T-cell (primary cell): ENCODE results near the gene SLC6A11. TPM values are rescaled to one million over a fixed set of nuclear protein-coding genes. Genes with fewer than 3 reads are reported as not detected.

ENCODE experiments used
- ATAC-seq, 4 experiments: fragments of 200-7000 bp in 3 of 4; fragments of 150-1000 bp in 1 of 4; cut with Tn5 transposase; replicated peaks in 1 of 4; 1 replicate in 3 of 4; 2 replicates in 1 of 4; pipeline ENCODE4 v1.10.0; 2021; ENCODE audit warnings: moderate library complexity in 3 of 4, mild to moderate bottlenecking in 2 of 4, moderate number of reproducible peaks in 1 of 4
- CTCF ChIA-PET, 2 donors: fragments of 300-600 bp; sonication (Branson Sonifier 250); formaldehyde crosslinking; loops; one replicate each; lab custom pipeline; 2022; ENCODE audit warnings: antibody characterized with exemption in 2 of 2; lab: Charles Lee
- POLR2A ChIA-PET, 2 donors: fragments of 300-600 bp; sonication (Branson Sonifier 250); formaldehyde crosslinking; loops; one replicate each; lab custom pipeline; 2022; ENCODE audit warnings: antibody characterized with exemption in 2 of 2; lab: Charles Lee
- DNase-seq, 35 experiments: peaks; one replicate each; pipeline versions ENCODE4 v3.0.0 to v3.0.0-alpha.2; 2013 to 2023
- H3K27ac ChIP-seq: one replicate; pipeline ENCODE4 v1.5.1; 2013; ENCODE audit warnings: low read length
- H3K27me3 ChIP-seq, 2 experiments: replicated peaks in 1 of 2; 1 replicate in 1 of 2; 2 replicates in 1 of 2; pipeline versions ENCODE4 v1.6.1 to v1.7.0; 2013; ENCODE audit warnings: low read length in 1 of 2, mixed read lengths in 1 of 2; ENCODE audit not compliant: control insufficient read depth in 2 of 2, insufficient read depth in 2 of 2; ENCODE audit errors: extremely low read depth in 1 of 2
- H3K36me3 ChIP-seq, 2 donors: 1 replicate in 1 of 2; 2 replicates in 1 of 2; pipeline versions ENCODE4 v1.6.1 to v1.7.0; 2013; ENCODE audit warnings: low read length in 1 of 2; ENCODE audit not compliant: control insufficient read depth in 2 of 2, insufficient read depth in 1 of 2; ENCODE audit errors: extremely low read depth in 1 of 2
- H3K4me1 ChIP-seq, 2 experiments: 1 replicate in 1 of 2; 2 replicates in 1 of 2; pipeline versions ENCODE4 v1.6.1 to v1.7.0; 2013; ENCODE audit warnings: low read length in 2 of 2, mixed read lengths in 1 of 2; ENCODE audit not compliant: insufficient read depth in 2 of 2, control insufficient read depth in 1 of 2; ENCODE audit errors: extremely low read depth in 1 of 2
- H3K4me3 ChIP-seq, 2 donors: 1 replicate in 1 of 2; 2 replicates in 1 of 2; pipeline versions ENCODE4 v1.5.1 to v1.7.0; 2013; ENCODE audit warnings: mild to moderate bottlenecking in 2 of 2, low read length in 1 of 2, moderate library complexity in 1 of 2; ENCODE audit not compliant: control insufficient read depth in 1 of 2; ENCODE audit errors: extremely low read depth in 1 of 2
- H3K9me3 ChIP-seq: 2 replicates; pipeline ENCODE4 v1.7.0; 2013
- H3K27ac Mint-ChIP-seq, 2 donors: one replicate each; pipeline ENCODE4 v1.8.0; 2020 to 2021; ENCODE audit warnings: mild to moderate bottlenecking in 2 of 2, mixed read lengths in 2 of 2
- H3K27me3 Mint-ChIP-seq, 2 donors: one replicate each; pipeline ENCODE4 v1.8.0; 2021 to 2022; ENCODE audit warnings: mixed read lengths in 2 of 2
- H3K36me3 Mint-ChIP-seq: one replicate; pipeline ENCODE4 v1.8.0; 2021; ENCODE audit warnings: mixed read lengths
- H3K4me1 Mint-ChIP-seq, 3 donors: one replicate each; pipeline ENCODE4 v1.8.0; 2020 to 2022; ENCODE audit warnings: mixed read lengths in 3 of 3, mild to moderate bottlenecking in 1 of 3
- H3K4me3 Mint-ChIP-seq, 3 donors: one replicate each; pipeline ENCODE4 v1.8.0; 2020 to 2022; ENCODE audit warnings: mild to moderate bottlenecking in 3 of 3, mixed read lengths in 3 of 3, moderate library complexity in 3 of 3
- H3K9me3 Mint-ChIP-seq, 3 donors: one replicate each; pipeline ENCODE4 v1.8.0; 2020 to 2022; ENCODE audit warnings: mixed read lengths in 3 of 3
- WGBS: methylation state at CpG from one replicate; pipeline ENCODE4 v1.1.5; 2013; ENCODE audit warnings: missing lambda C conversion rate; ENCODE audit not compliant: insufficient coverage; 5-methylcytosine and 5-hydroxymethylcytosine counted together
- total RNA-seq, 35 experiments: library from RNA in 6 of 35; stranded (reverse) in 6 of 35; fragments of 120-200 nt in 1 of 35; gene quantifications; one replicate each; pipeline versions ENCODE4 v1.2.1 to v1.2.4 and lab custom pipeline; 2013 to 2026

Gene SLC6A11
- total RNA-seq, 5 donors from 2014 or later (not counting 1 experiment from before 2014, with no cell fraction given) = not detected

GRCh38 chr3:10883478-10884234 is 67.6 kb downstream of the SLC6A11 start:
- H3K4me3 Mint-ChIP-seq = no peak overlapping the region
- H3K27ac ChIP-seq = no peak overlapping the region
- WGBS = 100% methylated on average over 3 of the region's 7 CpGs
- H3K36me3 Mint-ChIP-seq = no peaks in the 10 kb centered on the region
- H3K9me3 Mint-ChIP-seq = peaks cover 0 to 8% (median 0%) of the 10 kb centered on the region in 3 donors
- H3K4me1 Mint-ChIP-seq = no peaks in the 10 kb centered on the region
- H3K27ac Mint-ChIP-seq = no peak overlapping the region
- ChIA-PET POLR2A (no interaction called here), CTCF (no interaction called here)
- ATAC-seq (no peak), DNase-seq (no peak)
- no peaks in the 10 kb centered on the region for H3K4me1 ChIP-seq
- no peaks in the 10 kb centered on the region for H3K36me3 ChIP-seq
- H3K4me3 ChIP-seq = no peak overlapping the region
- peaks cover 17 to 25% of the 10 kb centered on the region in 2 donors for H3K27me3 Mint-ChIP-seq
- no peaks in the 10 kb centered on the region for H3K9me3 ChIP-seq
- H3K27me3 ChIP-seq = peaks cover 0 to 23% of the 10 kb centered on the region in 2 experiments

GRCh38 chr3:10887015-10887414 is 71.0 kb downstream of the SLC6A11 start:
- Histone ChIP-seq H3K9me3 (no peaks in the 10 kb centered on the region), H3K4me3 (no peak overlapping the region), H3K27me3 (peaks cover 0 to 12% of the 10 kb centered on the region in 2 experiments), H3K36me3 (no peaks in the 10 kb centered on the region), H3K4me1 (no peaks in the 10 kb centered on the region), H3K27ac (no peak overlapping the region)
- ChIA-PET POLR2A (no interaction called here), CTCF (no interaction called here)
- Mint-ChIP-seq H3K36me3 (no peaks in the 10 kb centered on the region), H3K27ac (no peak overlapping the region), H3K4me1 (no peaks in the 10 kb centered on the region), H3K27me3 (peaks cover 6 to 19% of the 10 kb centered on the region in 2 donors), H3K9me3 (peaks cover 6 to 12% (median 11%) of the 10 kb centered on the region in 3 donors), H3K4me3 (no peak overlapping the region)
- DNase-seq (no peak), ATAC-seq (no peak)
- WGBS = 78% methylated on average over 1 of the region's 1 CpG

GRCh38 chr3:10888518-10889090 is 72.6 kb downstream of the SLC6A11 start:
- H3K4me1 ChIP-seq = no peaks in the 10 kb centered on the region
- Mint-ChIP-seq H3K4me3 (no peak overlapping the region), H3K27me3 (peaks cover 11 to 24% of the 10 kb centered on the region in 2 donors), H3K4me1 (no peaks in the 10 kb centered on the region), H3K27ac (no peak overlapping the region), H3K36me3 (no peaks in the 10 kb centered on the region), H3K9me3 (peaks cover 6 to 12% (median 11%) of the 10 kb centered on the region in 3 donors)
- peaks cover 0 to 13% of the 10 kb centered on the region in 2 experiments for H3K27me3 ChIP-seq
- H3K36me3 ChIP-seq = no peaks in the 10 kb centered on the region
- H3K27ac ChIP-seq = no peak overlapping the region
- no peak for DNase-seq
- ChIA-PET POLR2A (no interaction called here), CTCF (no interaction called here)
- WGBS = 7% methylated on average over 3 of the region's 3 CpGs
- H3K4me3 ChIP-seq = no peak overlapping the region
- H3K9me3 ChIP-seq = no peaks in the 10 kb centered on the region
- ATAC-seq = no peak

- ATAC-seq (no peak), DNase-seq (no peak)
- Histone ChIP-seq H3K4me1 (no peaks in the 10 kb centered on the region), H3K36me3 (no peaks in the 10 kb centered on the region), H3K27ac (no peak overlapping the region), H3K4me3 (no peak overlapping the region), H3K27me3 (peaks cover 0 to 16% of the 10 kb centered on the region in 2 experiments), H3K9me3 (no peaks in the 10 kb centered on the region)
- peaks cover 6 to 12% (median 11%) of the 10 kb centered on the region in 3 donors for H3K9me3 Mint-ChIP-seq
- H3K4me3 Mint-ChIP-seq = no peak overlapping the region
- POLR2A ChIA-PET = no interaction called here
- CTCF ChIA-PET = no interaction called here
- no peaks in the 10 kb centered on the region for H3K4me1 Mint-ChIP-seq
- no peak overlapping the region for H3K27ac Mint-ChIP-seq
- H3K36me3 Mint-ChIP-seq = no peaks in the 10 kb centered on the region
- WGBS = 100% methylated on average over 1 of the region's 2 CpGs
- peaks cover 13 to 32% of the 10 kb centered on the region in 2 donors for H3K27me3 Mint-ChIP-seq
These were observed 73.4 kb downstream of the SLC6A11 start for GRCh38 chr3:10889206-10889960.

GRCh38 chr3:10890665-10891064 is 74.6 kb downstream of the SLC6A11 start:
- no peaks in the 10 kb centered on the region for H3K36me3 Mint-ChIP-seq
- peaks cover 13 to 33% of the 10 kb centered on the region in 2 donors for H3K27me3 Mint-ChIP-seq
- ATAC-seq (no peak), DNase-seq (no peak)
- H3K9me3 Mint-ChIP-seq = peaks cover 6 to 12% (median 11%) of the 10 kb centered on the region in 3 donors
- H3K4me3 Mint-ChIP-seq = no peak overlapping the region
- no peaks in the 10 kb centered on the region for H3K4me1 Mint-ChIP-seq
- no peaks in the 10 kb centered on the region for H3K9me3 ChIP-seq
- H3K4me1 ChIP-seq = no peaks in the 10 kb centered on the region
- H3K36me3 ChIP-seq = no peaks in the 10 kb centered on the region
- H3K27ac ChIP-seq = no peak overlapping the region
- CTCF ChIA-PET = no interaction called here
- POLR2A ChIA-PET = no interaction called here
- H3K27me3 ChIP-seq = peaks cover 0 to 14% of the 10 kb centered on the region in 2 experiments
- no peak overlapping the region for H3K27ac Mint-ChIP-seq
- WGBS = no CpG with 5 or more reads among the region's 1 CpG
- no peak overlapping the region for H3K4me3 ChIP-seq

- H3K27ac Mint-ChIP-seq = no peak overlapping the region
- H3K27ac ChIP-seq = no peak overlapping the region
- H3K4me3 Mint-ChIP-seq = no peak overlapping the region
- 100% methylated on average over 1 of the region's 5 CpGs for WGBS
- ChIA-PET POLR2A (no interaction called here), CTCF (interaction anchor here in 1 of 2 donors (0.6 kb wide), 1 partner anchor 16 kb away, joined by 6 read pairs; no protein-coding TSS in a partner anchor)
- no peaks in the 10 kb centered on the region for H3K36me3 Mint-ChIP-seq
- peaks cover 6 to 12% (median 11%) of the 10 kb centered on the region in 3 donors for H3K9me3 Mint-ChIP-seq
- no peaks in the 10 kb centered on the region for H3K4me1 ChIP-seq
- ATAC-seq = no peak
- H3K27me3 Mint-ChIP-seq = peaks cover 8 to 30% of the 10 kb centered on the region in 2 donors
- H3K36me3 ChIP-seq = no peaks in the 10 kb centered on the region
- H3K27me3 ChIP-seq = peaks cover 0 to 9% of the 10 kb centered on the region in 2 experiments
- H3K4me3 ChIP-seq = no peak overlapping the region
- H3K9me3 ChIP-seq = no peaks in the 10 kb centered on the region
- no peaks in the 10 kb centered on the region for H3K4me1 Mint-ChIP-seq
- no peak for DNase-seq
These were observed 76.6 kb downstream of the SLC6A11 start for GRCh38 chr3:10892622-10893021.
